Activated T-cell treated with anti-CD3 and anti-CD28 coated beads, Interleukin-2, amount 50 U/mL, for 24 hours (primary cell): ENCODE results near the gene EXD3.
A peak's percentile ranks its signal among the peaks of the same experiment; 100 is the strongest.
"Not testable (repeated sequence)": the region's sequence is repeated elsewhere in the genome, so short reads cannot be mapped to it uniquely, and the experiment has no call there.

Experiments used
- DNase-seq: peaks from one replicate; pipeline ENCODE4 v3.0.0-alpha.2; 2020
- H3K27ac Mint-ChIP-seq: 2 replicates; pipeline ENCODE4 v1.8.0; 2020; ENCODE audit warnings: mild to moderate bottlenecking, mixed read lengths
- H3K27me3 Mint-ChIP-seq: 2 replicates; pipeline ENCODE4 v1.8.0; 2020; ENCODE audit warnings: mixed read lengths
- H3K36me3 Mint-ChIP-seq: 2 replicates; pipeline ENCODE4 v1.8.0; 2020; ENCODE audit warnings: low read depth, mixed read lengths
- H3K4me1 Mint-ChIP-seq: 2 replicates; pipeline ENCODE4 v1.8.0; 2020; ENCODE audit warnings: low read depth, mixed read lengths
- H3K4me3 Mint-ChIP-seq: 2 replicates; pipeline ENCODE4 v1.8.0; 2020; ENCODE audit warnings: mild to moderate bottlenecking, moderate library complexity, mixed read lengths
- H3K9me3 Mint-ChIP-seq: 2 replicates; pipeline ENCODE4 v1.8.0; 2020; ENCODE audit warnings: mixed read lengths

The EXD3 gene

GRCh38 chr9:137339045-137339907, 83.7 kb downstream of the EXD3 start:
- Mint-ChIP-seq H3K4me1 (peaks cover 4% of the 10 kb centered on the region), H3K4me3 (no peak overlapping the region), H3K9me3 (peaks cover 8% of the 10 kb centered on the region), H3K27ac (no peak overlapping the region), H3K27me3 (no peaks in the 10 kb centered on the region), H3K36me3 (no peaks in the 10 kb centered on the region)
- no peak for DNase-seq

GRCh38 chr9:137336735-137337134, 86.2 kb downstream of the EXD3 start:
- Mint-ChIP-seq H3K9me3 (peaks cover 8% of the 10 kb centered on the region), H3K4me3 (no peak overlapping the region), H3K4me1 (peaks cover 4% of the 10 kb centered on the region), H3K27ac (no peak overlapping the region), H3K36me3 (no peaks in the 10 kb centered on the region), H3K27me3 (no peaks in the 10 kb centered on the region)
- no peak for DNase-seq

- peaks cover 2% of the 10 kb centered on the region for H3K4me1 Mint-ChIP-seq
- no peak for DNase-seq
- no peaks in the 10 kb centered on the region for H3K36me3 Mint-ChIP-seq
- H3K4me3 Mint-ChIP-seq, result no peak overlapping the region
- peaks cover 11% of the 10 kb centered on the region for H3K9me3 Mint-ChIP-seq
- no peak overlapping the region for H3K27ac Mint-ChIP-seq
- no peaks in the 10 kb centered on the region for H3K27me3 Mint-ChIP-seq
Measured at GRCh38 chr9:137333016-137333671, 89.8 kb downstream of the EXD3 start.

GRCh38 chr9:137331929-137332328, 91.0 kb downstream of the EXD3 start:
- peaks cover 17% of the 10 kb centered on the region for H3K9me3 Mint-ChIP-seq
- DNase-seq, result no peak

GRCh38 chr9:137330689-137331088, 92.3 kb downstream of the EXD3 start:
- H3K4me1 Mint-ChIP-seq, result peaks cover 21% of the 10 kb centered on the region
- H3K27ac Mint-ChIP-seq, result no peak overlapping the region
- H3K4me3 Mint-ChIP-seq, result no peak overlapping the region
- peaks cover 16% of the 10 kb centered on the region for H3K9me3 Mint-ChIP-seq
- H3K27me3 Mint-ChIP-seq, result peaks cover 12% of the 10 kb centered on the region
- DNase-seq, result no peak
- no peaks in the 10 kb centered on the region for H3K36me3 Mint-ChIP-seq

More at GRCh38 chr9:137331929-137332328, 91.0 kb downstream of the EXD3 start:
- Mint-ChIP-seq H3K36me3 (no peaks in the 10 kb centered on the region), H3K27ac (no peak overlapping the region), H3K4me3 (no peak overlapping the region), H3K4me1 (peaks cover 9% of the 10 kb centered on the region), H3K27me3 (no peaks in the 10 kb centered on the region)

- not testable (repeated sequence) for DNase-seq, H3K4me3 Mint-ChIP-seq, H3K36me3 Mint-ChIP-seq, H3K27ac Mint-ChIP-seq
- Mint-ChIP-seq H3K9me3 (peaks cover 15% of the 10 kb centered on the region), H3K27me3 (peaks cover 15% of the 10 kb centered on the region), H3K4me1 (peaks cover 21% of the 10 kb centered on the region)
Measured at GRCh38 chr9:137329590-137329989, 93.4 kb downstream of the EXD3 start.

GRCh38 chr9:137327641-137328550, 95.1 kb downstream of the EXD3 start:
- H3K27ac Mint-ChIP-seq, result peak overlapping the region; percentile 90
- not testable (repeated sequence) for DNase-seq

GRCh38 chr9:137326445-137327065, 96.4 kb downstream of the EXD3 start:
- Mint-ChIP-seq H3K4me3 (peak overlapping the region; percentile 52), H3K4me1 (peaks cover 21% of the 10 kb centered on the region), H3K36me3 (no peaks in the 10 kb centered on the region), H3K9me3 (peaks cover 15% of the 10 kb centered on the region), H3K27me3 (peaks cover 21% of the 10 kb centered on the region), H3K27ac (peak overlapping the region; percentile 90)
- no peak for DNase-seq

More at GRCh38 chr9:137327641-137328550, 95.1 kb downstream of the EXD3 start:
- H3K36me3 Mint-ChIP-seq, H3K4me3 Mint-ChIP-seq: not testable (repeated sequence)
- H3K4me1 Mint-ChIP-seq, result peaks cover 21% of the 10 kb centered on the region
- H3K9me3 Mint-ChIP-seq, result peaks cover 15% of the 10 kb centered on the region
- peaks cover 18% of the 10 kb centered on the region for H3K27me3 Mint-ChIP-seq

- no peak overlapping the region for H3K27ac Mint-ChIP-seq
- H3K4me1 Mint-ChIP-seq, result peaks cover 22% of the 10 kb centered on the region
- peaks cover 15% of the 10 kb centered on the region for H3K9me3 Mint-ChIP-seq
- no peak for DNase-seq
- H3K4me3 Mint-ChIP-seq, result no peak overlapping the region
- peaks cover 21% of the 10 kb centered on the region for H3K27me3 Mint-ChIP-seq
- no peaks in the 10 kb centered on the region for H3K36me3 Mint-ChIP-seq
Measured at GRCh38 chr9:137325799-137326198, 97.2 kb downstream of the EXD3 start.

- H3K36me3 Mint-ChIP-seq, result no peaks in the 10 kb centered on the region
- H3K4me3 Mint-ChIP-seq, result no peak overlapping the region
- peaks cover 21% of the 10 kb centered on the region for H3K27me3 Mint-ChIP-seq
Measured at GRCh38 chr9:137325124-137325523, 97.8 kb downstream of the EXD3 start.

GRCh38 chr9:137323531-137324331, 99.2 kb downstream of the EXD3 start:
- peaks cover 15% of the 10 kb centered on the region for H3K9me3 Mint-ChIP-seq
- no peak overlapping the region for H3K4me3 Mint-ChIP-seq
- H3K36me3 Mint-ChIP-seq, result no peaks in the 10 kb centered on the region
- no peak for DNase-seq
- H3K27me3 Mint-ChIP-seq, result peaks cover 21% of the 10 kb centered on the region
- H3K4me1 Mint-ChIP-seq, result peaks cover 30% of the 10 kb centered on the region
- no peak overlapping the region for H3K27ac Mint-ChIP-seq

More at GRCh38 chr9:137325124-137325523, 97.8 kb downstream of the EXD3 start:
- H3K9me3 Mint-ChIP-seq, result peaks cover 15% of the 10 kb centered on the region
- H3K27ac Mint-ChIP-seq, result no peak overlapping the region
- DNase-seq, result no peak
- H3K4me1 Mint-ChIP-seq, result peaks cover 26% of the 10 kb centered on the region

- Mint-ChIP-seq H3K4me1 (peaks cover 20% of the 10 kb centered on the region), H3K9me3 (peaks cover 3% of the 10 kb centered on the region), H3K36me3 (no peaks in the 10 kb centered on the region), H3K4me3 (no peak overlapping the region), H3K27ac (no peak overlapping the region), H3K27me3 (peaks cover 21% of the 10 kb centered on the region)
- DNase-seq, result no peak
Measured at GRCh38 chr9:137321726-137322361, 101.1 kb downstream of the EXD3 start.
